AG09319 (cell line): ENCODE data around the gene FAM200A.

Experiments
- DNase-seq: peaks from one replicate; pipeline ENCODE4 v3.0.0-alpha.2; 2010; ENCODE audit warnings: low read depth; ENCODE audit errors: extremely low read depth
- CTCF ChIP-seq: IDR thresholded peaks from 2 replicates; pipeline ENCODE4 v1.5.1; 2011; ENCODE audit warnings: low read depth, mild to moderate bottlenecking, inconsistent platforms, low read length, moderate library complexity

FAM200A gene

GRCh38 chr7:99562114-99562784, 10.3 kb upstream of the FAM200A start:
- TF ChIP-seq CTCF, result no peak
- no peak for DNase-seq

- no peak for DNase-seq
These were observed 9.8 kb upstream of the FAM200A start for GRCh38 chr7:99561737-99562051.

GRCh38 chr7:99560834-99561736, 9.2 kb upstream of the FAM200A start:
- no peak for DNase-seq
- TF ChIP-seq CTCF, result no peak

More at GRCh38 chr7:99561737-99562051, 9.8 kb upstream of the FAM200A start:
- TF ChIP-seq CTCF, result no peak

GRCh38 chr7:99559175-99559915, 7.4 kb upstream of the FAM200A start:
- no peak for DNase-seq
- TF ChIP-seq CTCF, result no peak

- no peak; the same call in 1 of the 2 replicates for TF ChIP-seq CTCF
- peak; percentile 56 for DNase-seq
These were observed 6.6 kb upstream of the FAM200A start, which contains the start of gene ZNF655 for GRCh38 chr7:99558306-99559174. ZNF655 (plus strand) TSS chr7:99558642; CDS start chr7:99560560, 1,918 bp downstream.

- no peak for TF ChIP-seq CTCF
- DNase-seq, result no peak
These were observed 6.0 kb upstream of the FAM200A start for GRCh38 chr7:99557940-99558305.
